ENCODE results near the gene ZNF699. TPM values are rescaled to one million over a fixed set of nuclear protein-coding genes. Genes with fewer than 3 reads are reported as not detected.

ZNF699 gene
- total and polyA plus RNA-seq, 2 donors (not counting 1 experiment from before 2014, with no cell fraction given): 5.2 to 17.3 TPM

DNA sequence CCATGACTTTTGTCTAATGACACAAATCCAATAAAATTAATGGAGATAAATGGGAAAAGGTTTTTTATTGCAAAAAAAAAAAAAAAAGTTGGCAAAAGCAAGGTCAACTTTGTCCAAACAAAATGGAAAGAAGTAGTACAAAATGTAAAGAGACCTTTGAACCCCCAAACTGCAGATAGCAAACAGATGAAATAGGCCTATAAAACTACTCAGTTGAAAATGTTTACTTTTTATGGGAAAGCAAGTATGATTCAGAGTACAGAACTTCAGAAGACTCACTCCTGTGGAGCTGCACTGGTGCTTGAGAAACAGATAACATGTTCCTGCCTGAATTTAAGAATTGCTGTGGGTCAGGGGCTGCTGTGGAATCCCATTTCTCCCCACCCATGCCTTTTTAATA is 43.4 kb upstream of the ZNF699 start:
- Histone ChIP-seq H3K4me3 (ENCODE audit: control extremely low read depth in 1 of 5, extremely low read depth in 1 of 5, insufficient read depth in 1 of 5, low read depth in 2 of 5, low read length in 4 of 5) (no peak overlapping the region), H2AFZ (ENCODE audit: insufficient read depth, low read depth, low read length, poor library complexity, severe bottlenecking) (no peak overlapping the region), H3K36me3 (replicated peaks in 1 of 2; ENCODE audit: control extremely low read depth in 1 of 2, control insufficient read depth in 1 of 2, extremely low read depth in 1 of 2, insufficient read depth in 2 of 2, low read length in 1 of 2) (no peaks in the 10 kb centered on the region), H3K27me3 (replicated peaks in 1 of 4; ENCODE audit: control extremely low read depth in 1 of 4, control insufficient read depth in 3 of 4, insufficient read depth in 4 of 4, low read length in 3 of 4) (no peaks in the 10 kb centered on the region), H3K4me2 (replicated peaks; ENCODE audit: low read depth, low read length, poor library complexity, severe bottlenecking) (no peak overlapping the region), H3K79me2 (ENCODE audit: control insufficient read depth, insufficient read depth, low read length) (no peaks in the 10 kb centered on the region), H3K9ac (ENCODE audit: low read length) (no peak overlapping the region), H4K20me1 (ENCODE audit: control insufficient read depth, insufficient read depth, low read length, poor library complexity, severe bottlenecking) (no peaks in the 10 kb centered on the region), H3K9me3 (ENCODE audit: control extremely low read depth in 1 of 3, control insufficient read depth in 2 of 3, insufficient read depth in 1 of 3, low read length in 2 of 3) (peaks cover 0 to 69% (median 64%) of the 10 kb centered on the region in 3 donors), H3K4me1 (ENCODE audit: control insufficient read depth in 2 of 2, insufficient read depth in 2 of 2, low read length in 2 of 2) (no peaks in the 10 kb centered on the region), H3K27ac (ENCODE audit: low read length in 2 of 2) (no peak overlapping the region)
- TF ChIP-seq EZH2 (IDR thresholded peaks at IDR 0.05; ENCODE audit: borderline replicate concordance, insufficient read depth, low read depth, low read length, poor library complexity, severe bottlenecking): no peak
- Mint-ChIP-seq H3K27me3 (no peaks in the 10 kb centered on the region), H3K4me3 (no peak overlapping the region), H3K4me1 (no peaks in the 10 kb centered on the region), H3K9me3 (ENCODE audit: insufficient read depth) (peaks cover 19% of the 10 kb centered on the region), H3K27ac (no peak overlapping the region)
- CTCF ChIA-PET: no interaction called here
- intact Hi-C loops (cut with micrococcal nuclease): no loop called here
- DNase-seq: no peak
- POLR2A ChIA-PET: no interaction called here
- no peak for ATAC-seq (ENCODE audit: low read depth)

DNA sequence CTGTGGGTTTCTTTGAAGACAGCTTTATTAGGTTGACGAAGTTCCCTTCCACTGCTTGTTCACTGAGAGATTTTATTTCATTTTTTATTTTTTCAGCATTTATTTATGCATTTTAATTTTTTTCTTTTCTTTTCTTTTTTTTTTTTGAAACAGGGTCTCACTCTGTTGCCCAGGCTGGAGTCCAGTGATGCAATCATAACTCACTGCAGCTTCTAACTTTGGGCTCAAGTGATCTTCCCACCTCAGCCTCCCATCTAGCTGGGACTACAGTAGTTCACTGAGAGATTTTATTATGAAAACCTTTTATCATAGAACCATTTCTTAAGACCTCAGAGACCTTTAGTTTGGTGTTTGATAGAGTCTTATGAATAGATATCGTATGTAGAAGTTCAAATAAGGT is 42.9 kb upstream of the ZNF699 start:
- no peaks in the 10 kb centered on the region for H3K27me3 Mint-ChIP-seq
- DNase-seq (no peak), ATAC-seq (ENCODE audit: low read depth) (no peak)
- H3K9me3 ChIP-seq (ENCODE audit: control extremely low read depth in 1 of 3, control insufficient read depth in 2 of 3, insufficient read depth in 1 of 3, low read length in 2 of 3): peaks cover 0 to 65% (median 63%) of the 10 kb centered on the region in 3 donors
- no peak overlapping the region for H3K27ac ChIP-seq (ENCODE audit: low read length in 2 of 2)
- no peak overlapping the region for H3K27ac Mint-ChIP-seq
- intact Hi-C loops (cut with micrococcal nuclease): no loop called here
- TF ChIP-seq, protein P1, sequence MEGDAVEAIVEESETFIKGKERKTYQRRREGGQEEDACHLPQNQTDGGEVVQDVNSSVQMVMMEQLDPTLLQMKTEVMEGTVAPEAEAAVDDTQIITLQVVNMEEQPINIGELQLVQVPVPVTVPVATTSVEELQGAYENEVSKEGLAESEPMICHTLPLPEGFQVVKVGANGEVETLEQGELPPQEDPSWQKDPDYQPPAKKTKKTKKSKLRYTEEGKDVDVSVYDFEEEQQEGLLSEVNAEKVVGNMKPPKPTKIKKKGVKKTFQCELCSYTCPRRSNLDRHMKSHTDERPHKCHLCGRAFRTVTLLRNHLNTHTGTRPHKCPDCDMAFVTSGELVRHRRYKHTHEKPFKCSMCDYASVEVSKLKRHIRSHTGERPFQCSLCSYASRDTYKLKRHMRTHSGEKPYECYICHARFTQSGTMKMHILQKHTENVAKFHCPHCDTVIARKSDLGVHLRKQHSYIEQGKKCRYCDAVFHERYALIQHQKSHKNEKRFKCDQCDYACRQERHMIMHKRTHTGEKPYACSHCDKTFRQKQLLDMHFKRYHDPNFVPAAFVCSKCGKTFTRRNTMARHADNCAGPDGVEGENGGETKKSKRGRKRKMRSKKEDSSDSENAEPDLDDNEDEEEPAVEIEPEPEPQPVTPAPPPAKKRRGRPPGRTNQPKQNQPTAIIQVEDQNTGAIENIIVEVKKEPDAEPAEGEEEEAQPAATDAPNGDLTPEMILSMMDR (IDR thresholded peaks at IDR 0.05): no peak
- TF ChIP-seq EZH2 (IDR thresholded peaks at IDR 0.05; ENCODE audit: borderline replicate concordance, insufficient read depth, low read depth, low read length, poor library complexity, severe bottlenecking): no peak
- H3K79me2 ChIP-seq (ENCODE audit: control insufficient read depth, insufficient read depth, low read length): no peaks in the 10 kb centered on the region
- H4K20me1 ChIP-seq (ENCODE audit: control insufficient read depth, insufficient read depth, low read length, poor library complexity, severe bottlenecking): no peaks in the 10 kb centered on the region
- H3K27me3 ChIP-seq (replicated peaks in 1 of 4; ENCODE audit: control extremely low read depth in 1 of 4, control insufficient read depth in 3 of 4, insufficient read depth in 4 of 4, low read length in 3 of 4): no peaks in the 10 kb centered on the region
- H2AFZ ChIP-seq (ENCODE audit: insufficient read depth, low read depth, low read length, poor library complexity, severe bottlenecking): no peak overlapping the region
- no peaks in the 10 kb centered on the region for H3K36me3 ChIP-seq (replicated peaks in 1 of 2; ENCODE audit: control extremely low read depth in 1 of 2, control insufficient read depth in 1 of 2, extremely low read depth in 1 of 2, insufficient read depth in 2 of 2, low read length in 1 of 2)
- ChIA-PET CTCF (no interaction called here), POLR2A (no interaction called here)
- H3K9ac ChIP-seq (ENCODE audit: low read length): no peak overlapping the region
- H3K4me3 Mint-ChIP-seq: no peak overlapping the region
- H3K4me2 ChIP-seq (replicated peaks; ENCODE audit: low read depth, low read length, poor library complexity, severe bottlenecking): no peak overlapping the region
- H3K4me1 ChIP-seq (ENCODE audit: control insufficient read depth in 2 of 2, insufficient read depth in 2 of 2, low read length in 2 of 2): no peaks in the 10 kb centered on the region
- H3K9me3 Mint-ChIP-seq (ENCODE audit: insufficient read depth): peaks cover 14% of the 10 kb centered on the region
- H3K4me1 Mint-ChIP-seq: no peaks in the 10 kb centered on the region
- H3K4me3 ChIP-seq (ENCODE audit: control extremely low read depth in 1 of 5, extremely low read depth in 1 of 5, insufficient read depth in 1 of 5, low read depth in 2 of 5, low read length in 4 of 5): no peak overlapping the region
- WGBS (ENCODE audit: insufficient coverage): no CpG with 5 or more reads among the region's 2 CpGs
